ENCODE results near the gene GNAZ. TPM values are rescaled to one million over a fixed set of nuclear protein-coding genes. Genes with fewer than 3 reads are reported as not detected.

Gene GNAZ
- total RNA-seq, 1 experiment from 2014 or later = 0.94 TPM

DNA sequence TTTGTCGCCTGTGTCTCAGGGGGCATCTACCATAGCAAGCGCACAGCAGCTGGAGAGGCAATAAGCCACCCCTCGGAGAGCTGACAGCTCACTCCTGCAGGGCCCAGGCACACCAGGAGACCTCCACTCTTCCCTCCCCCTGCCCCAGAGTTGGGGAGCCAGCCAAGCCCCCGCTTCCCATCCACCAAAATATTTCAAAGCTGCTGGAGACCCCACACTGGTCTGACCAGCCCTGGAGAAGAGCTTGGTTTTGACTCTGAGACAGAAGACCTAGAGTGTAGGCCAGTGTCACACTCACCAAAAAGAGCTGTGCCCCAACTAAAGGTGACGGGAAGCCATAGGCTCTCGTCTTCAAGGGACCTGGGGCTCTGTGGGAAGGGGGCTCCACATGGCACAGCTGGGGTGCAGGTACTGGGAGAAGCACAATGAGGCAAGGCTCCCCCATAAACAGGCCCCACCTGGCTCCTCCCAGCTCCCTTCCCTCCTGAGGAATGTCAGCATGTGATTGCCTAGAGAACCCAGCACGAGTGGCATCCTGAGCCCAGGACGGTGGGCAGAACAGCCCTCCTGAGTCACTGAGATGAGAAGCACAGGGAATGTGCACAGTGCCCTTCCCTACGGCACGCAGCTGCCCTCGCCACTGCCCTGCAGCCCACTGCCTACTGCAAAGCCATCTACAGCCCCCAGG is 5.8 kb upstream of the GNAZ start:
- DNase-seq (ENCODE audit: low read depth) = no peak

DNA sequence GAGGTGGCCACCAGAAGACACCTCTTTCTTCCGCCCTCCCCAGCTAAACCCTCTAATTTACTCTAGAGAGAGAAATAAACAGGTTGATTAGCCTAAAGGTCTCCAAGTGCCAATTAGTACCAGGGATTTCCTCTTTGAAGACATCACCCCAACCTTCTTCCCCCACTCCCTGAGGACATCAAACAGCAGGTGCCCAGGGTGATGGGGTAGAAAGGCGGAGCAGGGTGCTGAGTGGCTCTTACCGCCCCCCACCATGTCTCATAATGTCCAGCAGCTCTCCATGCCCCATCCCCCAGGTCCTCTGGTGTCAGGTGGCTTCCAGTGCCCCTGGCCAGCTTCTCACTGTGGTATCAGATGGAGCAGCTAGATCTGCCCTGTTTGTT is 5.3 kb upstream of the GNAZ start:
- DNase-seq (ENCODE audit: low read depth) = no peak

GRCh38 chr22:23065495-23066122 is 4.7 kb upstream of the GNAZ start:
- no peak for DNase-seq (ENCODE audit: low read depth)

DNA sequence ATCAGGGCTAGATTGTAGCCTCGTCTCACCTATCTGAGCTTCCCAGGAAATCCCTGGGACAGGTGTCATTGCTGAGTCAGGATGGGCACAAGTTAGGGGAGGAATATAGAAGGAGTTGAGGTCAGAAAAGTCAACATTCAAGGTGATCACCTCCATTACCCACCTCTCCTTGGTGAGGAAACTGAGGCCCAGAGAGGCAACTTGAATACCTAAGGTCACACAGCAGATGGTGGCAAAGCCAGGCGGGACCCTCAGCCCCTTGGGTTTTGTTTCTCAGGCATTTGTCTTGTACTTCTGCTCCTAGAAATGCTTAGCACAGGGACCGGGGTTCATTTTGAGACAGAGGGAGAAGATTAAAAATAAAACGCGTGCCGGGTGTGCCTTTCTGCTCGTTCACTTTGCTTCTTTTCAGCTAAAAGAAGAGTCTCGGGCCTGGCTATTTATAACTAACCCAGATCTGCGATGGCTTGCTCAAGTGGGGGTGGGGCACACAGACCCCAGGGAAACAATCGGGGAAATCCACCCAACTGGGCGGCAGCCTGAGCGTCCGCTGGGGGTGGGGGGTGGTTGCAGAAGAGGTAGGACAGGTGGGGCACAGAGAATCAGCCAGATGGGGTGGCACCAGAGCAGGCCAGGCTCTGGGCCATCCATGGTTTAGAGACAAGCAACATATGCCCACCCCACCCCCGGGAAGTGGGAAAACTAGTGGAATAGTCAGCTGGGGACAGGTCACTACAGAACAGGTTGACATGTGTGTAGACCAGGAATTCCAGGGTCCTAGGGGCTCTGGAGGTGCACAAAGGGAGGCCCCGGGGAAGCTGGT is 3.9 kb upstream of the GNAZ start:
- DNase-seq (ENCODE audit: low read depth) = no peak

- DNase-seq (ENCODE audit: low read depth) = no peak
These were observed 3.2 kb upstream of the GNAZ start for GRCh38 chr22:23067023-23067650.

DNA sequence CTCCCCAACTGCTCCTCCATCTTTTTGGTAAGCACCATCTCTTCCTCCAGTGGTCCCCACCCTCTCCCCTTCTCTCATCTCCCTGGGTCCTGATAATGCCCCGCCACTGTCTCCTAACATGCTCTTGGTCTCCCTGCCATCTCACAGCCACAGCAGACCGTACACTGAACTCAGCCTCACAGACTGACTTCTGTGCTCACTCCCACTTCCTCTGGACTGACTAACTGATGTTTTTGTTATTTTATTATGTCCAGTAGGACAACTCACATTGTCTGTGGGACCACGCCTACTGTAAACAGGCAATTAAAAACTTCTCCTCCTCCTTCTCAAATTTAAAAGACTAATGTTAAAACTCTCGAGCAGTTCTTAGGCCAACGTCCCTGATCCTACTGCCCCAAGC is 2.6 kb upstream of the GNAZ start:
- DNase-seq (ENCODE audit: low read depth) = no peak

DNA sequence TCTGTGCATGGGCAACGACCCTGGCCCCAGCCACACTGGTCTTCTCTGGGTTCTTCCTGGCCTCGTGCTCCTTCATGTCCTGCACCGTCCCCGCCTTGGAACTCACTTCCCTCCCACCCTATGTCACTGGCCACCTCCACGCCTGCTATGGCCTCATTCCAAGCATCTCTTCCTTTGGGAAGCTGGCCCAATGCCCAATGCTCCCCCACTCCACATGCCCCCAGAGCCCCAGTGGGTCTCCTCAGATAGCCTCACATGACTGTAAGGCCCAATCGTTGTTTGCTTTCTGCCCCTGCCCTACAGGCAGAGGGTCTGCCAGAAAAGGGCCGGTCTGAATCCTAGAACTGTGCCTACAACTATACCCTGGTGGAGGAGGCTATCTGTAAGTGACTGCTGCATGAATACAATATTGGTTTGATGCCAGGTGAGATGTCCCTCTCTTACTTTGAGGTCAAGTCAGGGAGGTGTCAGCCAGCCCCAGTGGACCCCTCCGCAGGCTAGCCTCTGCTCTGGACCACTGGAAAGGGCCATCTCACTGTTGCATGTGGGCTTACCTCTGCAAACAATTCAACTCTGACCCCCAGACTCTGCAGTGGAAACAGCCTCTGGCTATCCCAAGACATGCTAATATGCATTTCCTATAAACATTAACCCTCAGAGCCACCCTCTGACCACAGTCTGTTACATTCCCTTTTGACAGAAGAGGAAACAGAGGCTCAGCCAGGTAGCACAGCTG is 2.1 kb upstream of the GNAZ start:
- DNase-seq (ENCODE audit: low read depth) = no peak

- no peak for DNase-seq (ENCODE audit: low read depth)
These were observed 1.4 kb upstream of the GNAZ start for GRCh38 chr22:23068832-23069385.

- peak; percentile 70 for DNase-seq (ENCODE audit: low read depth)
These were observed 589 bp upstream of the GNAZ start for GRCh38 chr22:23069502-23070357.

GRCh38 chr22:23071230-23072076 is 1.1 kb downstream of the GNAZ start:
- DNase-seq (ENCODE audit: low read depth) = no peak

- peak; percentile 5 for DNase-seq (ENCODE audit: low read depth)
These were observed 2.0 kb downstream of the GNAZ start for GRCh38 chr22:23072077-23072910.

GRCh38 chr22:23072911-23073491 is 2.7 kb downstream of the GNAZ start:
- DNase-seq (ENCODE audit: low read depth) = peak; percentile 5

- no peak for DNase-seq (ENCODE audit: low read depth)
These were observed 3.4 kb downstream of the GNAZ start for GRCh38 chr22:23073526-23074229.

GRCh38 chr22:23074451-23074850 is 4.1 kb downstream of the GNAZ start:
- DNase-seq (ENCODE audit: low read depth) = no peak

DNA sequence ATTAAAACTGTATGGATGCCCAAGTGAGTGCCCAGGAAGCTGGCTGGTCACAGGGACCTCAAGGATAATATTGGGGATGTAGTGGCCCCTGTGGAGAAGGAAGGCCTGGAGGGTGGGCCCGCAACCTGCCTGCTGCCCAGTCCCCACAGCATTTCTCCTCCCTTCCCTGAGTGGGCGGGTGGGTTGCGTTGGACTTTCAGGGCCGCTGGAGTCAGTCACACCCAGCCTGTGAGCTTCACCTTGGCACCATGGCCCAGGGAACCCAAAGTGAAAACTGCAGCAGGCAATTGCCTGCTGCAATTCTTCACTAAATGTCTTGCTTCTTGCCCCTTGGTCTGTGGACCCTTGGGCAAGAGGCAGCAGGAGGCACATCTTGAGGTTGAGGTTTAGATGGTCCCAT is 4.7 kb downstream of the GNAZ start:
- DNase-seq (ENCODE audit: low read depth) = no peak

- DNase-seq (ENCODE audit: low read depth) = peak; percentile 59
These were observed 5.4 kb downstream of the GNAZ start for GRCh38 chr22:23075525-23076216.

Measured in M059J (cell line).